GM19023 (cell line): ENCODE data around the gene SMG9.
"Not testable (repeated sequence)": the region's sequence is repeated elsewhere in the genome, so short reads cannot be mapped to it uniquely, and the experiment has no call there.

Source experiments
- ATAC-seq: cut with Tn5 transposase; IDR thresholded peaks from one replicate; pipeline ENCODE4 v1.9.1; 2021; ENCODE audit warnings: mild to moderate bottlenecking, moderate library complexity; ENCODE audit not compliant: unreplicated experiment

Gene SMG9

DNA sequence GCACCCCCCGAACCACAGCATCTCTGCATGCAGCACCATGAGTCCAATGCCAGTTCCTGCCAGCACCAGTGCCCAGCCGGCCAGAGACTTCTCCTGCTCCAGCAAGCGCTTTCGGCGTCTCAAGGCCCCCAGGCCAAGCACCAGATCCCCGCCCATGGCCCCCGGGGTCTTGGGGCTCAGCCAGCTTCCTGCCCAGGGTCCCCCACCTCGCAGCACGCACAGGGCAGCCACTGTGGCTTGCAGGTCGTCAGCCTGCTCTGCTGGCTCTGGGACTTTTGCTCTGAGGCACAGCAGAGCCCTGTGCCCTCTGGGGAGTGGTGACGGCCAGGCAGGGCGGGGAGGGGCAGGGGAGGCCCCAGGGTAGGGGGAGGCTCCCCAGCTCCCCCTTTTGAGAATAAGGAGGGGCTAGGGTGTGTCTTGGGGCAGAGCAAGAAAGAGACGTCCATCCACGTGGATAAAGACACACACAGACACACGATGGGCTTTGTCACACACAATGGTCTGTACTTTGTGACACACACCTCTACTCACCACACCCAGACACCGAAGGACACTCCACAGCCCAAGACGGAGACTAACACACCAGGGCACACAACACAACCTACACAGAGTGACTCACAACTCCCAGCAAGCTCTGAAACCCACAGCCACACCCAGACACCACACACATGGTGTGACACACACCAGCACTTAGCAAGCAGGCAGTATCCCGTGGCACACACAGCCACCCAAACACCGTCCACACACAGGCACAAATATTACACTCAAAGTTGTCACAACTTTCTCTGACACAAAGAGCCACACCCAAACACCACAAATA lies 26.2 kb upstream of the SMG9 start, which contains the start of gene KCNN4:
Gene KCNN4, minus strand, starts transcription at position 268 of the 820 bp plus-strand sequence. Its CDS starts 112 bp downstream, at position 156.
- no peak for ATAC-seq

DNA sequence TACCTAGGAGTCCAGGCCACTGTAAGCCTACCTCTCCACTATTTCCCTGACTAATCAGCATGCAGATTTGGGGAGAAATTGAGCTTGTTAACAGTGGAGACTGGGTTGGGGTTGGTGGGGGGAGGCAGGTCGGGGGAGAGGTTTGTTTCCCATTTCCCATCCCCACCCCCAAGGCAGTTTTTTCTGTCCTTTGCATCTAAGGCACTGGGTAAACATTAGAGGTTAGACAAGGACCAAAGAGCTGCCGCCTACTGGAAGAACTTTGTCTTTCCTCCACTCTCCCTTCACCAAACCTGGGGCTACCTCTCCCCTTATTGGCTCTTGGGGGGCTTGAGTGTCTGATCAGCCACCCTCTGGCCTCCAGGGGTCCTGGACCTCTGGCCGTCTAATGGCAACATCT lies 25.1 kb upstream of the SMG9 start:
- no peak for ATAC-seq

DNA sequence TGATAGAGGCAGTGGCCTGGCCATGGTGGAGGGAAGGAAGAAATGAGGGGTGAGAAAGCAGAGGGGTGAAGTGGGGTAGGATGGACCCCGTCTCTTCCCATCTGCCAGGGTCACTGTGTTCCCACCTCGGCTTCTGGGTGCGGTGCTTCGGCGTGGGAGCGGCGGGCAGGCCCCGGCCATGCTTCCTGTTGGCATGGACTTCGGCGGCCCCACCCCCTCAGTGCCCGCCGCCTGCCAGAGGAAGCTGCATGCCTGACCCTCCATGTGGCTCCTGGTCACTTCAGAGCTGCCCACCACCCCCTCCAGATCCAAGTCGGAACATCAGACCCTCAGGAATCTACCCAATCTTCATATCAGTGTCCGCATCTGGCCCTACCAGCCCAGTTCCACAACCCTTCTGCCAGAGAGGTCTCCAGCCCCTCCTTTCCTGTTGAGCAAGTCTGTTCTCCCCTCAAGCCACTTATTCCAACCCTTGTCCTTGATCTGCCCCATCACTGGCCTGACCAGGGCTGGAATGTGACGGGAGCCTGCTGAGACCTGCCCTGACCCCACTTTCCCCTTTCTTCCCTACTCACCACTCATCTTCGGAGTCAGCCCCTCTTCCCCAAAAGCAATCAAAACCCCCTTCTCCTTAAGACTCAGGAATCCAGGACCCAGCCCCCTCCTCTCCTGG lies 24.5 kb upstream of the SMG9 start:
- ATAC-seq = no peak

DNA sequence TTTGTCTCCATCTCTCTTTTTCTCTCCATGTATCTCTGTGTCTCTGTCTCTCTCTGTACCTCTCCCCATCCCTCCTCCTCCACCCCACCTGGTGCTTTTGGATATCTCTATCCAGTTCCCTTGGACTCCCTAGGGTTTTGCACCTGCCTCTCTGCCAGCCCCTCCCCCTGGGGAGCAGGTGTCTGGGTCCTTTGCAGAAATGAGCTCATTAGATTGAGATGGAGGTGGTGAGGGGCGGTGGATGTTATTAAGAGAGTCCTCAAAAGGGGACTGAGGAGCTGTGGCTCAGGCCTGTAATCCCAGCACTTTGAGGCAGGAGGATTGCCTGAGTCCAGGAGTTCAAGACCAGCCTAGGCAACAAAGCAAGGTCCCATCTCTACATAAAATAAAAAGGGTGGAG lies 23.9 kb upstream of the SMG9 start:
- ATAC-seq = no peak

DNA sequence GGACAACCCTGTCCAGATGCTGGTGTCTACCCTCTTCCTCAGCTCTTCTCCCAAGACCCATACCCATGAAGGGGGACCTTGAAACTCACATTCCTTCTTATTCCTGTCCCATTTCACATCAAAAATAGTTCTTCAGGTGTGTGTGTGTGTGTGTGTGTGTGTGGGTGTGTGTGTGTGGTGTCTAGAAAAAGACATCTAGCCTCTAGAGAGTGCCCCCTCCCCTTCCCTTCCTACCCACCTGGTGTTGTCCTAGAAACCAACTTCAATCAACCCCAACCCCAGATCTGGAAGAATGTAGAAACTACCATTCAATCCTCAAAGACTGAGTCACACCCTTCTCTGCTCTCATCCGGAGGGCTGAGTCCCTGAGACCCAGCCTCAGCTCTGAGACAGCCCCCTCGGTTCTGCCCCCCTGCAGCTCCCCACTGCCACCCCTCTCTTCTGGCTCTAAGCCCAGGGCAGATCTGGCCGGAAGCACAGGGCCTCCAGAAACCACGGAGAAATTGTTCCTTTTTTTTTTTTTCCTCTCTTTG lies 22.5 kb upstream of the SMG9 start:
- no peak for ATAC-seq

DNA sequence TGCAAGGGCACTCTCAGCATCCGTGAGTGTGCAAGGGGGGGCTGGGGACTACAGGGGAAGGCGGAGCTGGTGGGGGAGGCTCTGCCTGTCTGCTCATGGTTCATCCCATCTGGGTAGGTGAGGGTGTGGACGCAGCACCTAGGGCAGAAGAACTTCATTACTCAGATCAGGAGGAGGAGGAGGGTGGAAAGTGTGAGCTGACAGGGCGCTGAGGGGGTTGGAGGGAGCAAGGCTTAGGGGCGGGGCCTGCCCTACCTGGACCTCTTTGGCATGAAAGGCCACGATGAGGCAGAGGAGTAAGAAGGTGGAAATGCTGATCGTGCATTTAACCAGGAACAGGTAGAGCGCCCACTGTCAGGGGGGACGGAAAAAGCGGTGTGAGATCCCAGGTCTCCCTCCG lies 21.5 kb upstream of the SMG9 start:
- no peak for ATAC-seq

DNA sequence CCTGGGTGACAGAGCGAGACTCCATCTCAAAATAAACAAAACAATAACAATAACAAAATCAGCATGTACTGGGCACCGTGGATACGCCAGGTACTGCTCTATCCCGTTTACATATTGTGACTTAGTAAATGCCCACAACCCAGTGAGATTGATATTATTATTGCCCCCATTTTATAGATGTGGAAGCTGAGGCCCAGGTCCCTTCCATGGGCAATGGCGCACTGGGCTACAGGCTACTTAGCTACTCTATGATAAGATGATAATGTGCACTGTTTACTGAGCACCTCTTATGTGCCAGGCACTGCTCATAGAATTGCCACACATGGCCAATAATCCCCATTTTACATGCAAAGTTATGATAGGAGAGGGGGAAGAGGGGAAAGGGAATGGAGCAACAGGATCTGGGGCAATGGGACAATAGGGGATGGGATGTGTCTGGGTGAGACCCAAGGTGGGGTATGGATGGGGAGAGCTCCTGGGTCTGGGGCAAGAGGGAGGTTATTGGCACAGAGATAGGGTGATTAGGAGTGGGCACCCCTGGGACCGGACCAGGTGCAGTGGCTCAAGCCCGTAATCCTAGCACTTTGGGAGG lies 20.6 kb upstream of the SMG9 start:
- ATAC-seq = no peak

DNA sequence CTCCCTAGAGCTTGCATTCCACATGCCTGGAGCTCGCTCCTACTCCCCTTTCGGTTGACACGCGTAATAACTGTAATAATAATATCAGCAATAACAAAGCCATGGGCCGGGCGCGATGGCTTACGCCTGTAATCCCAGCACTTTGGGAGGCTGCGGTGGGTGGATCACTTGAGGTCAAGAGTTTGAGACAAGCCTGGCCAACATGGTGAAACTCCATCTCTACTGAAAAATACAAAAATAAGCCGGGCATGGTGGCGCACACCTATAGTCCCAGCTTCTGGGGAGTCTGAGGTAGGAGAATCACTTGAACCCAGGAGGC lies 20.1 kb upstream of the SMG9 start:
- ATAC-seq = not testable (repeated sequence)

DNA sequence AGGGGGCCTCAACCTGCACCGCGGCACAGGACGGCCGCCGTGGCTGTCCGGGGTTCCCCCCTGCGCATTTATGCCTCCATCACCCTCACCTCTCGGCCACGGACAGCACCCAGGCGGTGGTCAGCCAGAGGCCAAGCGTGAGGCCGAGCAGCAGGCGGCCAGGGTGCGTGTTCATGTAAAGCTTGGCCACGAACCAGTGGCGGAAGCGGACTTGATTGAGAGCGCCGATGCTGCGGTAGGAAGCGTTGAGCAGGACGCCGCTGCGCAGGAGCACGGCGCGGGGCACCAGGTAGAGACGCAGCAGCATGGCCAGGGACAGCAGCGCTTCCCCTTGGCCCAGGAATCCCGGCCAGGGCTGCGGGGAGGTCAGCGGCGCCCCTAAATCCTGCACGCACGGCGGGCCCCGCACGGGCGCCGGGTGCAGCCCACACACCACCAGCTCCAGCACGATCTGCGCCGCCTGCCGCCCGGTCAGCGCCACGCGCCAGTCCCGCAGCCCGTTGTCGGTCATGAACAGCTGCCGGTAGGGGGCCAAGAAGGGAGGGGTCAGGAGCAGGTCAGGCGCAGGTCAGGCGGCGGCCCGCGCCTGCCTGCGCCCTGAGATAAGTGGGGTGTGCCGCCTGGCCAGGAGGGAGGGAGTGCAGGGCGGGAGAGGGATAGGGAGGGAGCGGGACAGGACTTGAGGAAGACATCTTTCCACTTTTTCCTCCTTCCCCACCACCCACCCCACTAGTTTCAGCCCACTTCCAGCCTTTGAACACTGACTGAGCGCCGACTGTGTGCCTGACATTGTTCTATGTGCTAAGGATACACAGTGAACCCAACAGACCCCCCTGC lies 19.6 kb upstream of the SMG9 start:
- no peak for ATAC-seq

DNA sequence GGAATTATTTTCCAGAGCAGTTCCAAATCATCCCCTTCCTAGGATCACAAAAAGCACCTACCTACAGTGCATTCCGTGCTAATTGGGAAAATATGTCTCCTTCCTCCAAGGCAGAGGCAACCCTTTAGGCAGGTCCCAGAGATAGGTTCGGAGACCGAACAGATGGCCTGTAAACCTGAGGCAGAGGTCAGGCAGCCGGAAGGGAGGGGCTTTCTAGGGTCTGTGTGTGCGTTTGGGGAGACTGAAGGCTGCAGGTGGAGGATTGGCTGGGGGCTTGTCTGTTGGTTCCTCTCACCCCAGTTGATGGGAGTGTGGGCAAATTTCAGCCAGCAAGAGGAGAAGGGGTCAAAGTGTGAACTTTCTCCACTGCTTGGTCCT lies 19.0 kb upstream of the SMG9 start:
- ATAC-seq = no peak

DNA sequence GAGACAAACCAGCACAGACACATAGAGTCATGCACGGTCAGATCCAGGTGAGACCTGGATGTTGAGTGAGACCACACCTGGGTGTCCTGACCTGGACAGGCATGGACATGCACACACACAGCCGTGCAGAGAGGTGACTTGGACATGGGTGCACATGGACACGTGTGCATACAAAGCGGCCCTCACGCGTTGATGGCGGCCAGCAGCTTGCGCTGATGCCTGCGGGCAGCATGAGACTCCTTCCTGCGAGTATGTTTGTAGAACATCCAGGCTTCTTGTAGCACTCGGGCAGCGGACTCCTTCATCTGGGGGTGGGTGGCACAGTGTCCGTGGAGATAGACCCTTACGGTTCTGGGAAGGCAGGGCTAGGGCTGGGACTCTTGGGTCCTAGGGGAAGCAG lies 14.5 kb upstream of the SMG9 start:
- no peak for ATAC-seq

DNA sequence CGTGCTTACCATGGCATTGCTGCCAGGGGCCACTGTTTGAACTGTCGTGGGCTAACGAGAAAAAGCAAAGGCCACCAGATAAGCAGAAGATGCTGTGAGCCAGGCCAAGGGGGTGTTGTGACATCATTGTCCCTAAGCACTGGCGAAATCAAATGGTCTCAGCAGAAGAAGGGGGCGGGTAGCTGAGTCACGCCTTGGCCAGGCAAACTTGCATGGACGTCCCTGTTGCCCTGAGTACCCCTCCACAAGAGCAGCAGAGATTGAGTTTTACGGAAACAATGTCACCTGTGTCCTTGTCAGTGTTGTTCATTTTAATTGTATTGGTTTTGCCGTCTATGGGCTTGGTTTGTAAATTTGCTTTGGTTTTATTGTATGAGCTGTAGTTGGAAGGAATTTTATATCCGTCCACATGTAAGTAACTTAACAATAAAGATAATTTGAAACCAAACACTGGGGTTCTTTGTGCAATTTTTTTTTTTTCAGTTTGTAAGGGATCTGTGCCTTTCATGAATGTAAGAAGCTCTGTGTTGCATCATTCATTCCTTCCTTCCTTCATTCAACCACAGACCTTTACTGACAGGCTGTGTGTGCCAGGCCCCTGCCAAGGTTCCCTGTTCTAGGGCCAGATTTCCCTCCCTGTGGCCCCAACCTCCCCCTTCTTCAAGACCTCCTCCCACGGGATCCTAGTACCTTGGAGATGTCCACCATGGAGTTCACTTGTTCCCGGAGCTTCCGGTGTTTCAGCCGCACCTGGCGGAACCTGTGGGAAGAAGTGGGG lies 13.7 kb upstream of the SMG9 start:
- no peak for ATAC-seq

DNA sequence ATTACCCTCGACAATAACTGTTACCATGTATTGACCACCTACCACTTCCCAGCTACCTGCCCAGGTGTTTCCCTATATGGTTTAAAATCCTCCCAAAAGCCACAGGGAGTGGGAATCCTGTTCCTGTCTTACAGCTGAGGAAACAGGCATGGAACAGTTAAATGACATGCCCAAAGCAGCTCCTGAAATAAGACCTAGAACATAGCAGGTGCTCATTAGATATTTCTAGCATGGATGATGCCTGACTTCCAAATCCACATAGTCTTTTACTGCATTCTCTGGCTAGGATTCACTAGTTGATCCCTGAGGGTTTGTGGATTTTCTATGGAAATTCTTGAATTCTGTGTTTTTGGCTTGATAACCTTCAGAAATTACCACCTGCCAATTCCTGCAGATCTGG lies 13.1 kb upstream of the SMG9 start:
- ATAC-seq = no peak

DNA sequence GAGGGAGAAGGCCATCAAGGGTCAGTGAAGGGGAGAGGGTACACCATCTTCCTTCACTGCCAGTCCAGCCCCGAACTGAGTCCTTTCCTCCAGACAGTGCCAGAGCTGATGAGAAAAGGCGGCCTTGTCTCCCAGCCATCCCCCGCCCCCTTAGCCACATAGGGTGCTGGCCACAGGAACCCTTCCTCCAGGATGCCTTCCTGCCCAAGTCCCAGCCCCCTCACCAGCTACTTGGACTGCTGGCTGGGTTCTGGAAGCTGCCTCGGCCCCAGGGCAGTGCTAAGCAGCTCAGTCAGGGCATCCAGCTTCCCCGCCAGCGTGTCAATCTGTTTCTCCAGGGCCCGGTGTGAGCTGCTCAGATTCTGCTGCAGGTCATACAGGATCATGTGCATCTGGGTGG lies 12.6 kb upstream of the SMG9 start:
- no peak for ATAC-seq

DNA sequence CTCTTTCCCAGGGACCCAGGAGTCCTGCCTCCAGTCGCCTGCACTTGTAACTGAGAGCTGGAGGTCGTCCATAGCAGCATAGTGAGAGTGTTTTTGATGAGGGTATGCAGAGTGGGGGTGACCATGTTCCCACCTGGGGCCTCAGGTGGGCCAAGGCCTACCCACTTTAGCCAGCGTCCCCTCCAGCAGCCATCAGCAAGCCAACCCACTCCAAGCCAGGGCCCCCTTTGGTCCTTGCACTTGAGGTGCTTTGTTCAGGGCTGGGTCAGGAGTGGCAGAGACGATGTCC lies 11.9 kb upstream of the SMG9 start:
- no peak for ATAC-seq

DNA sequence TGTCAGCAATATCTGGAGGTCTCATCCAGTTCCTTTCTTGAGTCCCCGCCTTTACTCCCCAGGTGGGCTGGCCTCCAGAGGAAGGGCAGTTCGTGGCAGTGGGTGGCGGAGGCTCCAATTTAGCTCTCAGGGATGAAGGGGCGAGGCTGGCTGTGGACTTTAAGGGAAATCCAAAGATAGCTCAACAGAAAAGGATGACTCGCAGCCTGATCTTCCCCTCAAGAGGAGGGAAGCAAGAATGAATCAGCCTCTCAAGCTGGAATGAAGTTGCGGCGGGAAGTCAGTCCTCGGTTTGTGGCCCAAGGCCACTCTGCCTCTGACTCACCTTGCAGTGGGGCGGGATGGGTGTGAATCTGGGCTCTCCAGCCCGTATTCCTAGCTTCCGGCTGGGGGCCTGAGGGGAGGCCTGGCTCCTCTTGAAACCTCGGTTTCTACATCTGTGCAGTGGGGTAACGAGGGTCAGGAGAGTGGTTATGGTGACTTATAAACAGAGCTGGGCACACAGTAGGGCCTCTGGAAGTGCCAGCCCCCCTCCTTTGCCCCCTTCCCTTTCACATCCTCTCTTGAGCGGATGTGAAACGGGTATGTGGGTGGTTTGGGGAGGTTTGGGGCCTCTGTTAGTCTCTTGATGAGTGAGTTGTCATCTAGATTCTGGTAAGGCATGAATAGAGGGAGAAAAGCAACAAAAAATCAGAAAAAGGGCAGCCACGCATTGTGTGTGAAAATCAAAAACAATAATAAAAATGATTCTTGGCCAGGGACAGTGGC lies 10.5 kb upstream of the SMG9 start:
- ATAC-seq = peak; percentile 49

DNA sequence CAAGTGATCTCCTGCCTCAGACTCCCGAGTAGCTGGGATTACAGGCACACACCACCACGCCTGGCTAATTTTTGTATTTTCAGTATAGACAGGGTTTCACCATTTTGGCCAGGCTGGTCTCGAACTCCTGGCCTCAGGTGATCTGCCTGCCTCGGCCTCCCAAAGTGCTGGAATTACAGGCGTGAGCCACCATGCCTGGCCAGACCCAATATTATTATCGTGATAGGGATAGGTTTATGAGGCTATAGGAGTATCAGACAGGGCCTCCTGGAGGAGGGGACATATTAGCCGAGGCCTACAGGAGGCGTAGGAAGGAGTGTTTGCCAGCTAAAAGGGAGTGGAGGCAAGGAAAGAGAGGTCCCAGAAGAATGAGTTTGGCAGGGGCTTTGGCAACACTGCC lies 9.9 kb upstream of the SMG9 start:
- ATAC-seq = not testable (repeated sequence)

DNA sequence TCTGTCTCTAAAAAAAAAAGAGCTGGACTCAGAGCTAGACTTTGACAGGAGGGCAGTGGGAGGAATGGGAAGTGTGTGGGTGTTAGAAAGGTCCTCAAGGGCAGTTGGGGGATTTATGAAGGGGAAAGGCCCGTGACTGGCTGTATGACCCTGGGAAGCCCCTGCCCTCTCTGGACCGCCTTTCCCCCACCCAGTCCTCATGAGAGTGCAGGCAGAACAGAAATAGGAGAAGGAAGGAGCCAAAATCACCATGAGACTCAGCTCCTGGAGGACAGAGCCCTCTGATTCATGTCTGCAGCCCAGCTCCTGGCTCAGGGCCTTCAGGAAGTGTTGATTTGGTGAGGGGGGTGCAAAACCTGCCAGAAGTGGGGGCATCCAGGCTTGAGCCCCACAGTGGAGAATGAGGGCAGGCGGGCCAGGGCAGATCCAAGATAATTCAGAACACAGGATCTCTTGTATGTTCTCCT lies 8.7 kb upstream of the SMG9 start:
- ATAC-seq = no peak

DNA sequence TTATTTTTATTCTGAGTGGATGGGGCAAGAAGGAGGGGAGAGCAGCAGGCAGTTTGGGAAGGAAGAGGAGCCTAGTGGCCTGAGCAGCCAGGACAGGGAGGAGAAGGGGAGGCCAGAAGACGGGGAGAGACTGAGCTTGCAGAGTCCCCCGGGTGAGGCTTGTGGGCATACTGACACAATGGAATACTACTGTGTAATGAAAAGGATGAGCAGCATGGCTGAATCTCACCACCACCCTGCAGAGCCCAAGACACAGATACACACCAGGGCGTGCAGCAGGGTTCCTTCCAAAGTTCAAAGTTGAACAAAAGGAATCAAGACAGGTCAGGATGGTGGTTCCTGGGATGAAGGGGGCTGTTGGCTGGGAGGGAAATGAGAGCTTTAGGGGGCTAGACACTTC lies 8.1 kb upstream of the SMG9 start:
- no peak for ATAC-seq

DNA sequence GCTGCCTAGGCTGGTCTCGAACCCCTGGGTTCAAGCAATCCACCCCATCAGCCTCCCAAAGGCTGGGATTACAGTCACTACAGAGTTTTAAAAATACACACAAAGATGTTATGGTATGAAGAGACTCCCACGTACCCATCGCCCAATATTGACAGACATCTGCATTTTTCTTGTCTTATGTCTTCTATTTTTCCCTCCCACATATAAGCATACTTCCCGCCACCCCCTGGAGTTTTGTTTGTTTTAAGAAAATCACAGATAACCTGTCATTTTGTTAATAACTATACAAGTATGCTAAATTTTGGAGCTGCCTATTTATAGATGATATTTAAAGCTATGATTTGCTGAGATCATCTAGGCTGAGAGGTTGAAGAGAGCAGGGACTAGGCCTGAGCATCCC lies 6.2 kb upstream of the SMG9 start:
- ATAC-seq = no peak
